Umbilical cord (tissue), 2 donors: Measurements from ENCODE around the gene ANAPC10. TPM values are rescaled to one million over a fixed set of nuclear protein-coding genes. Genes with fewer than 3 reads are reported as not detected.
"Not testable (repeated sequence)": the region's sequence is repeated elsewhere in the genome, so short reads cannot be mapped to it uniquely, and the experiment has no call there.

Experiments
- DNase-seq: peaks from one replicate; pipeline ENCODE4 v3.0.0-alpha.2; 2015; ENCODE audit warnings: low spot score
- total RNA-seq: library from RNA; depleted of rRNA; stranded (reverse); fragments of >200 nt; gene quantifications from one replicate; pipeline ENCODE4 v1.2.3, GENCODE V29; 2014; ENCODE audit warnings: low replicate concordance; ENCODE audit not compliant: insufficient read depth

The ANAPC10 gene
- total RNA-seq, 1 donor from 2014 or later = 43.3 TPM

DNA sequence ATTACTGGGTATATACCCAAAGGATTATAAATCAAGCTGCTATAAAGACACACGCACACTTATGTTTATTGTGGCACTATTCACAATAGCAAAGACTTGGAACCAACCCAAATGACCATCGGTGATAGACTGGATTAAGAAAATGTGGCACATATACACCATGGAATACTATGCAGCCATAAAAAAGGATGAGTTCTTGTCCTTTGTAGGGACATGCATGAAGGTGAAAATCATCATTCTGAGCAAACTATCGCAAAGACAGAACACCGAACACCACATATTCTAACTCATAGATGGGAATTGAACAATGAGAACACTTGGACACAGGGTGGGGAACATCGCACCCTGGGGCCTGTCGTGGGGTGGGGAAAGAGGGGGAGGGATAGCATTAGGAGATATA is 87.7 kb downstream of the ANAPC10 start:
- DNase-seq = not testable (repeated sequence)

DNA sequence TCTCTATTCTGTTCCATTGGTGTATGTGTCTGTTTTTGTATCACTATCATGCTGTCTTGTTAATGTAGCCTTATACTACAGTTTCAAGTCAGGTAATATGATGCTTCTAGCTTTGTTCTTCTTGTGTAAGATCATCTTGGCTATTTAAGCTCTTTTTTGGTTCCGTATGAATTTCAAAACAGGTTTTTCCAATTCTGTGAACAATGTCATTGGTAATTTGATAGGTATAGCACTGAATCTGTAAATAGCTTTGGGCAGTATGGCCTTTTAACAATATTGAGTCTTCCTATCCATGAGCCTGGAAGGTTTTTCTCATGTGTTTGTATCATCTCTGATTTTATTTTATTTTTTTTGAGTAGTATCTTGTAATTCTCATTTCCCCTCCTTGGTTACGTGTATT is 94.3 kb downstream of the ANAPC10 start:
- no peak for DNase-seq

DNA sequence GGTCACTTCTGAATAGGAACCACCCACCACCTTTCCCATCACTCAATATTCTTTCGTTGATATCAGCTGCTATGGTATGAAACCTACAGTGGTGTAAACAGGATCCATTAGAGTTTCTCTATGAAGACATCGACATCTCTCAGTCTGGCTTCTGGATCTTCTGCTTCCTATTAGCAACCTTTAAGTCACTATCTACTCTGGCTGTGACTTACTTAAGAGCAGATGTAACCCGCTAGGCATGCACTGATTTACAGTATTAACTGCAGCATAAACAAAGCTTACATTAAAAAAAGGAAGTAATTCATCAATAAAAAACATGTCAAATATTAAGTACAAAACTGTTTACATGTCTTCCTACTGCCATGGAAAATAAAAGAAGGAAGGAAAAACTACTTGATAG is 96.4 kb downstream of the ANAPC10 start:
- DNase-seq = no peak

DNA sequence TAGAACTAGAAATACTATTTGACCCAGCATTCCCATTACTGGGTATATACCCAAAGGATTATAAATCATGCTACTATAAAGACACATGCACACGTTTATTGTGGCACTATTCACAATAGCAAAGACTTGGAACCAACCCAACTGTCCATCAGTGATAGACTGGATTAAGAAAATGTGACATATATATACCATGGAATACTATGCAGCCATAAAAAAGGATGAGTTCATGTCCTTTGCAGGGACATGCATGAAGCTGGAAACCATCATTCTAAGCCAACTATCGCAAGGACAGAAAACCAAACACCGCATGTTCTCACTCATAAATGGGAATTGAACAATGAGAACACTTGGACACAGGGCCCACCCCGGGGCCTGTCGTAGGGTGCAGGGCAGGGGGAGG is 97.3 kb downstream of the ANAPC10 start:
- not testable (repeated sequence) for DNase-seq

DNA sequence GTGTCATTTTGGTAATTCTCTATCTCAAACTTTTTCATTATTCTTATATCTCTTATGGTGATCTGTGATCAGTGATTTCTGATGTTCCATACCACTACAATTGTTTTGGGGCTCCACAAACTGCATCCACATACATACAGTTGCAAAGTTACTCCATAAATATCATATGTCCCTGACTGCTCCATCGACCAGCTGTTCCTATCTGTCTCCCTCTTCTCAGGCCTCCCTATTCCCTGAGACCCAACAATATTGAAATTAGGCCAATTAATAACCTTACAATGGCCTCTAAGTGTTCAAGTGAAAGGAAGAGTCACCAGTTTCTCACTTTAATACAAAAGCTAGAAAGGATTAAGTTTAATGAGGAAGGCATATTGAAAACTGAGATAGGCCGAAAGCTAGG is 108.7 kb downstream of the ANAPC10 start:
- peak; percentile 1 for DNase-seq

DNA sequence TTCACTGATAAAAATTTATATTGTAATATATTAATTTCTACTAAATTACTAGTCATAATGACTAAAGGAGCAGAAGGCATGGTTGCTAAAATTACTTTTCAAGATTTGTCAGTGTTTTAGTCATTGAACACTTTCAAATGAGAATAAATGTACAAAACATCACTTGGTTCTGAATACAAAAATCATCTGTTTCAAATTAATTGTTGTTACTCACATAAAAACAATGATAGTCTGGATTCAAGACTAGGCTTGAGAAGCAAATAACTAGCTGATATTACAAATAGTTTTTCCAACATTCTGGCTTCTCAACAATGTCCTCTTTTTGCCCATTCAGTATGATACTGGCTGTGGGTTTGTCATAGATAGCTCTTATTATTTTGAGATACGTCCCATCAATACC is 112.5 kb downstream of the ANAPC10 start:
- DNase-seq = no peak

DNA sequence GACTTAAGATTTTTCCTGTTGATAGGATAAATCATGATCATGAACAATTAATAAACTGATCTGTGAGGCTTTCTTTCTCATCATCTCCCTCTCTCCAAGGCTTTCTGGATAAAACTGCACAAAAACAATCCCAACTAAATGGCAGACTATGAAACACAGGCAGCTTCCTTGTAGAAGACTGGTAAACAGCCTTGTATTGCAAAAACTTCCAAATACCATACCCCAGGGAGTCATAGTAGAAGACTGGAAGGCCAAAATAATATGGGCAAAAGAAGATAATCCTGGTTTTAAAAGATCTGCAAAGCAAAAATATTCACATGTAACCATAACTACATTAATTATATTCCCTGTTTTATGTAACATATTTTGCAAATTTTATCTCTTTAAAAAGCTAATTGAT is 113.0 kb downstream of the ANAPC10 start:
- DNase-seq = no peak

DNA sequence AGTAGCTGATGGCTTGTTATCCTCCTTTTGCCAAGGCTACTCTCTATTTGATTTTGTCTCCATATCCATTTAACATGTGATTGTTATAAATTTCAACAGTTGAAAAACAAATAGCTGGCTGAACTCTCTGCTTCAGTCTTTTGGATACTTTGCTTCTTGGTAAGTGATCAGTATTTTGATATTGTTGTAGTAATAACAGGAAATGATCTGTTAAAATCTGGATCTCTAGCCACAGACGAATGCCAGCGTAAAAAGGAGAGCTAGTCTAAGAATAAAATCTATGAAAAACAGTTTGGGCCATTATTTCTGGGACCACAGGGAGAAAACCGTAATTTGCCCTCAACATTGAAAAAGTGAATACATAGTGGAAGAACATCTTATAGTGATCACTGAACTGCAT is 113.8 kb downstream of the ANAPC10 start:
- DNase-seq = no peak

DNA sequence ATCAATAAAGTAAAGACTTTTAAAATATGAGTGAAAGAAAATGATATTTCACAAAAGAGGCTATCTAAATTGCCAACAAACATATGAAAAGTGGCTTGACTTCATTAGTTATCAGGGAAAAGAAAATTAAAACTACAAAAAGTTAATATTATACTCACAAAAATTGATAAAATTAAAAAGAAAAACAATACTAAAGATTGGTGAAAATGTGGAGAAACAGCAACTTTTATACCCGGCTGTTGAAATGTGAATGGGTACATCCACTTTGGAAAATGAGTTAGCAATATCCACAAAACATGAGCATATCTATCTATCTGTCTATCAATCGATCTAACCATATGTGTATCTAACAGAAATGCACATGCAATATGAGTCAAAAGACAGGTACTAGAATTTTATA is 122.3 kb downstream of the ANAPC10 start:
- no peak for DNase-seq

DNA sequence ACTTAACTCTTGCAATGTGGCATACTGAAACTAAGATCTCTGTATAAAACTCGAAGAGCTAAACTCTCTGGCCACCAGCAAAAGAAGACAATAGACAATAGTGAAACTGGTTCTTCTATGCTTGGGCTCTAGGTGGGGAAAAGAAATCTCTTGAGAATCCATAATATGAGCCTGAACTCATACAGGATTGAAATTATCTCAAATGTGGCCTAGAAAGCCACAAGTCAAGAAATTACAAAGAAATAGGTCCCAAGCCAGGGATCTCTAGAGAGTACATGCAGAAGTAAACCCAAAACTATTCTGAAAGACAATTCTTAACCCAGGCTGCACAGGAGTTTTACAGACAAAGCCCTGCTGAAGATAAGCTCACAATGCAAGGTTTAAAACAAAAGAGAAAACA is 127.4 kb downstream of the ANAPC10 start:
- no peak for DNase-seq

DNA sequence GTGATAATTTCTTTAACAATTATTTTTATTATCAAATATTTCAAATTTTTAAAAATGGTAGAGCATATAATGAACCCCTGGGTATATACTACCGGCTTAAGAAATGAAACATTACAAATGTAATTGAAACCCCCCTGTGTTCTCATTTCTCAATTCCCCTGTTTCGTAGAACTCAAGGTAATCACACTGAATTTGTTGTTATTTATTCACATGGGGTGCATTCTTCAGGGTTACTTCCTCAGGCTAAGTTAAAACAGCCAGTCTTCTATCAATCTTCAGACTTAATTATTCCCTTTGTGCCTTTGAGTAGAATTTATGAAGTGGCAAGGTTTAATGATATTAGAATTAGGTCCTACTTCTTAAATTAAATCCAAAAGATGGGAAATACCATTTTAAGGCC is 128.2 kb downstream of the ANAPC10 start:
- DNase-seq = no peak

DNA sequence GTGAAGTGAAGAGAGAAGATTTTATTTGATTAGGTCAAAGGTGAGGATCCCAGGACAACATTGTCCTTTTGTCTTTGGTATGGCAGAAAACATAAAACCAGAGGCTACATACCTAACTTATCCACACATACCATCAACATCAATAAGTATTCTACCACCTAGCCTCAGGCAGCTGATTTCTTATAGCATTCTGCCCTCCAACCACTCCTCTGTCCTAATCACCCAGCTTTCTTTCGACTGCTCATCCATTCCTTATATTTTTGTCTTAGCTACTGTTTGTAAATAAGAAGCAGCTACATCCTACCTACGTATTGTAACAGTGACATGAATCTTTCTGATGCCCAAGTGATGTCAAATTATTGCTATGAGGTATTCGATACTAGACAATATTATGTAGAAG is 129.4 kb downstream of the ANAPC10 start:
- DNase-seq = no peak

DNA sequence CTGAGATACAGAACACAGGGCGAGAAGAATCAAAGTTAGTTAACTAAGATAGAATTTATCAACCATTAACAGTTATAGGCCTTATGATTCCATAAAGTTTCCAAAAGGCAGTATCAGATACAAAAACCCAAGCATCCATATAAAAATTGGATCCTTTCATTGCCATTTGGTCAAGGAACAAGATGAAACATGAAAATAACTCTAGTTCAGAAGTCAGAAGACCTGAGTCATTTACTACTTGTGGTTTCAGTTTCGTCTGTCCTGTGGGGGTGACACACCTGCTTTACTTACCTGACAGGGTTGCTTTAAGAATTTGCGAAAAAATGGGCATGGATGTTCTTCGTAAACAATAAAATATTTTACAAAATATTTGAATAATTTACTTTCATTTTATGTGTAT is 130.8 kb downstream of the ANAPC10 start:
- DNase-seq = no peak

DNA sequence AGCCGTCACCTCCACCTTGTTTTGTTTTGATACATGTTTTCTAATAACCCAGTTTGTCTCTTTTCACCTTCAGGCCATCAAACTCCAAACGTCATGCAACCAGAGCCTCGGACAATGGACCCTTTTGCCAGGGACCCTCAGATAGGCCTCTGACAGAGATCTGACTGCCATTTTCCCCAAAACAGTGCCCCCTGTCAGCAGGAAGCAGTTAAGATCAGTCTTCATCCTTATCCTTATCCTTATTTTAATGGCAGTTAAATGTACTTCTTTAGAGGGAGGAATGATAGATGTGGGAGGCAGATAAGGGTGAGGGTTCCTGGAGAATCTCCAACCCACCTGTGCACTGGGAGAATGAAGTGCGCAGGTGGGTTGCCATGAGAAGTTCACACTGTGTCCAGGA is 135.7 kb downstream of the ANAPC10 start:
- DNase-seq = no peak

DNA sequence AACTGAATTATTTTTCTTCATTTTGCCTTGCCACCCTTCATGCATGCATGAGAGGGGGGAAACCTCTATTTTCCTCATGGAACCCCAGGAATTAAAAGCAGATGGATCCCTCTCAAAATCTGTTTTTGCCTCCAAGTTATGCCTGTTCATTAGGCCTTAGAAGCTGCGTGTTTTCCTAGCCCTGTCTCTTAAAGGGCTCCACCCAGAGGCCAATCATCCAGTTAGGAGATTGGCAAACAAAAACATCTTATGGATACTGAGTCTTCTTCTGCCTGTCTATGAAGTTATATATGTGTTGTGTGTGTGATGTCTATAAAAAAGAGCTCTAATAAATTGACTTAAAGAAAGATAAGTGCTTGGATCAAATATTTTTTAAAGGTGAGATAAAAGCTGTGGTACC is 142.9 kb downstream of the ANAPC10 start:
- DNase-seq = no peak

DNA sequence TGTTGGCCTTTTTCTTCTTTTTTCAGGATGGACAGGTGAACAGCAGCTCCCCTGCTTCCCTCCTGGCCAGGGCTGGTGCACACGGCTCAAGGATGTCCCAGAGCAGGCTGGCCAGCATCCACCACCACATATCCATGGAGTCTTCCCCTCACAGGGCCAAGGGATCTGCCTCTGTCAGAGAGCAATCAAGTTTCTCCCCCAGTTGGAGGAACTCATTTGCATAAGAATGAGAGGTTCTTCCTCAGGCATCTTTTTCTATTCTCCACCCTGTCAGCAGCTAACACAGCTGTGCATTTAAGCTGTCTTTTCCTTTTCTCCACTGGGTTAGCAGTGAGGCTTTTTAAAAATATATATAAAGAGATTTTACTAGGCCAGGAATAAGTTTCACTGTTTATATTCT is 143.8 kb downstream of the ANAPC10 start:
- no peak for DNase-seq

DNA sequence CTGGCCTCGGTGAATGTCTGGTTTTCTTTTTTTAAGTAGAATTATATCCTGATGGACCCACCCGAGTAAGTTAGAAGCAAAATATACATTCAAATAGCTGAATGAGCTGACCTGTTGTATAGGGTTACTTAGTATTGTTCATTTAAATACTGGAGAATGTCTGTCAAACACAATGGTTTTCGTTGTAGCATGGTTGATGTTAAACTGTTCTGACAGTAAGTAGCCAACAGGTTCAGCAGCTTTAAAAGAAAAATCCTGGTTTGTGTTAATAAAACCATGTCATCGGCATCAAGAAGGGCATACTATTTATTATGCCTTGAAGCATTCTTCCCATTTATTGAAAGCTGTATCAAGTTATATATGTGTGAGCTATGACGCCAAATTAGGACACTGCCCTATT is 149.6 kb downstream of the ANAPC10 start:
- no peak for DNase-seq

DNA sequence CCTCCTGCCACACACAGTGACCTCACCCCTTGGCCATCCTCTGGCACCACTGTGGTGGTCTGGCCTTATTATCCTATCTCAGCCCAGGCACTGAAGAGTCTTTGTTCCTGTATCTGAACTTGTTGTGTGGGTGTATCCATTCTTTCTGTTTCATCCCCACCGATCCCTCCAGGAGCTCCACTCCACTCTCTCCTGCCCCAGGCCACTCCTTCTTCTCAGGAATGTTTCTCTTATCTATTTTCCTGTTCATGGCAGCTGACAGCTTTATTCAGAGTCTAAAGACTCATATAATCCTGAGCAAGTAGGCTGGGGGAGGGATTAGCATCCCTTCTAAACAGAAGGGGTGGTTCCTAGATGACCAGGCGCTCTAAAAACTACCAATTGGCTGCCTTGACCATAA is 150.0 kb downstream of the ANAPC10 start:
- no peak for DNase-seq

Other genes starting within 250 kb of the ANAPC10 start
- 71.5 TPM for gene ABCE1, start 115 bp upstream of the ANAPC10 start, total RNA-seq
- gene OTUD4, start 82.4 kb upstream of the ANAPC10 start, total RNA-seq = 45.0 TPM